HG03354 (cell line): ENCODE measurements around the gene TAC1.
"Not testable (repeated sequence)": the region's sequence is repeated elsewhere in the genome, so short reads cannot be mapped to it uniquely, and the experiment has no call there.

Experiments
- ATAC-seq: cut with Tn5 transposase; IDR thresholded peaks from one replicate; pipeline ENCODE4 v1.9.1; 2021; ENCODE audit warnings: mild to moderate bottlenecking; ENCODE audit not compliant: unreplicated experiment, poor library complexity, severe bottlenecking

The TAC1 gene

DNA sequence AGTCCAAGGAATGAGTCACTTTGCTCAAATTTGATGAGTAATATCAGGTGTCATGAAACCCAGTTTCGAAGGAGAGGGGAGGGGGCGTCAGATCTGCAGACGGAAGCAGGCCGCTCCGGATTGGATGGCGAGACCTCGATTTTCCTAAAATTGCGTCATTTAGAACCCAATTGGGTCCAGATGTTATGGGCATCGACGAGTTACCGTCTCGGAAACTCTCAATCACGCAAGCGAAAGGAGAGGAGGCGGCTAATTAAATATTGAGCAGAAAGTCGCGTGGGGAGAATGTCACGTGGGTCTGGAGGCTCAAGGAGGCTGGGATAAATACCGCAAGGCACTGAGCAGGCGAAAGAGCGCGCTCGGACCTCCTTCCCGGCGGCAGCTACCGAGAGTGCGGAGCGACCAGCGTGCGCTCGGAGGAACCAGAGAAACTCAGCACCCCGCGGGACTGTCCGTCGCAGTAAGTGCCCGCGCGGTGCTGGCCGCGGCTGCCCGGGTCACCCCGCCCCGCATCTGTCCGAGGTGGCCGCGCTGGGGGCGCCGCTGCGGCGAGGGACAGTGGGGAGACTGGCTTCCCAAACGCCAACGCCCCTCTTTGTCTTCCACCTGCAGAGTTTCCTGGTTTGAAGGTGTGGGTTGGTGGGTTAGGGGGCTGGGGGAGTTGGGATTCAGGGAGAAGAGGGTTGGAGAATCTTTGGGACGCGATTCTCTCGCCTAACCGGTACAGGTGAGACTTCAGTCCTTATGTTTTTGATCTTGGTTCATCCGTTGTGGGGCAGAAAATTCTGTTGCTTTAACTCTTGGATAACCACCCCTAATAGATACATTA, at the start of gene TAC1:
Gene TAC1 (plus strand): TSS at position 351 of the 829 bp plus-strand sequence. CDS start 527 bp downstream, outside the sequence.
- ATAC-seq: no peak

DNA sequence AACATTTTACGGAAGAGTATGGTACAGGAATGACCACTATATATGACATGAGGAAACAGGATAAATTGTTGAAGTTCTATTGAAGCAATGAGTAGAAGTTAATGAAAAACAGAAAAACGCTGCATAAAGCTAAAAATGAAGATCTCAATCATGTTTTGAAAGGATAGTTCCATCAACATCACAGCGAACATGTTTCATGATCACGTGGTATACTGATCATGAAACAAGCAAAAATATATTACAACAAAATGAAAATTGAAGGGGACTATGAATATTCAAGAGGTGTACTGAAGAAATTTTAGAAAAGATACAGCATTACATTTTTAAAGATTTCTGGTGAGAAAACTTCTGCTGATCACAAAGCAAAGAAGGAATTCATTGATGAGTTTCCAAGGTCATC, 45.9 kb upstream of the TAC1 start:
- ATAC-seq: no peak

DNA sequence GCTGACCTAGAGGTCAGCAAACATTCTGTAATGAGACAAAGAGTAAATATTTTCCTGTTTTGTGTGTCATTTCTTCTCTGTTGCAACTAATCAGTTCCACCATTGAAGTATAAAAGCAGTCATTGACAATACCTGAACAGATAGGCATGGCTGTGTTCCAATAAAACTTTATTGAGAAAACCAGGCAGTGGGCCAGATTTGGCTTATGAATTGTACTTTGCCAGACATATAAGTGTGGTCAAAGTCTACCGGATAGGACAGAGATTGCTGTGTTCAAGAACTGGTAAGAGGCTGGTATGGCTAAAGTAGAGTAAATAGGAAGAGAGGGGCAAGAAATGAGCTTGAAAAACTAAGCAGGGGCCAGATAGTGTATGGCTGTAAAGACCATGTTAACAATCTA, 38.3 kb upstream of the TAC1 start:
- no peak for ATAC-seq

DNA sequence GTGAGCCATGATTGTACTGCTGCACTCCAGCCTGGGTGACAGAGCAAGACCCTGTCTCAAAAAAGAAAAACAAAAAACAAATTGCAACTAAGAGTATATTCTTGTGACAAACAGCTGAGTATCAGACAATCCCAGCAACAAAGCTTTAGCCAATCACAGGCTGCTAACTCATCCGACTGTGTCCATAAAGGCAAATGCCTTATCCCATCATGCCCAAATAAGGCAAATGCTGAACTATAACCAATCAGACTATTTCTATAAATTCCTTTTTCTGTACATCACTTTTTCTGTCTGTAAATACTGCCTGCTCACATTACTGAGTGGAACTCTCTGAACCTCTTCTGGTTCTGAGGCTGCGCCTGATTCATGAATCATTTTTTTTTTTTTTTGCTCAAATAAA, 37.5 kb upstream of the TAC1 start:
- no peak for ATAC-seq

- ATAC-seq: no peak
Measured at GRCh38 chr7:97697396-97697795, 34.5 kb upstream of the TAC1 start.

- ATAC-seq: no peak
Measured at GRCh38 chr7:97722386-97722785, 9.5 kb upstream of the TAC1 start.

GRCh38 chr7:97732565-97733275, 834 bp downstream of the TAC1 start:
- no peak for ATAC-seq

DNA sequence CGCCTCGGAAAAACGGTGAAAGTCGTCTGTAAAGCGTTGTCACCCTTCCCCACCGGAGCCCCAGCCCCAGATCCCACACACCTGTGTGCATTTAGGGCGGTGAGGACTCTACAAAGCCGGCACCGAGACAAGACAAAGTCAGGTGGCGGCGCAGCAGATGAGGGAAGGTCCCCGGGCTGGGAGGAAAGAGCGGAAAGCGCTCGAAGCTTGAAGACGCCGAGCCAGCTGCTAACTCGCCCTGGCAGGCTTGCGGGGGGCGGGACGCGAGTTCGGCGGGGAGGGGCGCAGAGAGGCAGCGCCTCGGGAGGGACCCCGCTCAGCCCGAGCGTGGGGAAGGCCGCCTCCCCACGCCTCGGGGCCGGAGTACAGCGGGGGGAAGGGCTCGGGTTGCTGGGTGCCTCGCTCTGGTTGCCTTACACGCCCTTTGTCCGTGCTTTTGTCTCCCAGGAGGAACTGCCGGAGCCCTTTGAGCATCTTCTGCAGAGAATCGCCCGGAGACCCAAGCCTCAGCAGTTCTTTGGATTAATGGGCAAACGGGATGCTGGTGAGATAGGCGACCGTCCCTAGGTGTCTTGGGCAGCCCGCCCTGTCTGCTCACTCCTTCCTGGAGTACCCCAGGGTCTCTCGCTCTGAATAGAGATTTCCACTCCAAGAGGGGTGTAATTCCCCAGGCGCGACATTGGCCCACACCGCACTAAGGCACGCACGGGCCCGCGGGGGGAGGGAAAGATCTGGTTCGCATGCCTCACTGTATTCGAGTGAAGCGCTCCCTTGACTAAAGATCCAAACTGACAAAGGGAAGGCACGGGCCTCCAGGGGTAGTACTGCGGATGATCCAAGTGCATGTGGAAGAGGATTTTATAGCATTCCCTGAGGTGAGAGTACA, 1.6 kb downstream of the TAC1 start:
- ATAC-seq: no peak

- no peak for ATAC-seq
Measured at GRCh38 chr7:97734255-97734654, 2.4 kb downstream of the TAC1 start.

DNA sequence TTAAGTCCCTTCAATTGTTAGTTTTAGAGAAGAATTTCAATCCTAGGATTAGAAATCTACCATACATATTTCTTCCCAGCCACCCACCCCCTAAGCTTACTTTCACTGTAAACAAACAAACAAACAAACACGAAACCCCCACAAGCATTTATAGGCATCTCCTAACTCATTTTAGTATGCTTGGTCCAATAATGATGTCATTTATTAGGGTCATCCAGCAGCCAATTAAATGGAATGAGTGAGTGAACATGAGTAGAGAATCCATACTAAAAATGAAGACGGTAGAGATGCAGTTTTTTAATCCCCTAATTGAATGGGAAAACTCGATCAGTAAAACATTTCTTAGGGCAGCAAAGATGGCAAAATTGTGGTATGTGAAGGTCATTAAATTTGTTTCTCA, 3.2 kb downstream of the TAC1 start:
- ATAC-seq: no peak

DNA sequence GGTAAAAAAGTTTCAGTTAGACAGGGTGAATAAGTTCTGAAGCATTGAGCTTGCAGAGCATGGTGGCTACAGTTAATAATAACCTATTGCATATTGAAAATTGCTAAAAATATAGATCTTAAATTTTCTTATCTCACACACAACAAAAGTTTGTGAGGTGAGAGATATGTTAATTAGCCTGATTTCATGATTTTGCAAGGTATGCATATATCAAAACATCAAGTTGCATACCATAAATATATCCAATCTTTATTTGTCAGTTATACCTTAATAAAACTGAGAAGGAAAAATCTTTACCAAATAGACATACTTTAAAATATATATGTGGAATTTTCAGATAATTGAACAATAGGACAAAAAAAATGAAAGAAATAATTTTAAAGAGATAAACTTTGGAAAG, 16.6 kb downstream of the TAC1 start:
- no peak for ATAC-seq

DNA sequence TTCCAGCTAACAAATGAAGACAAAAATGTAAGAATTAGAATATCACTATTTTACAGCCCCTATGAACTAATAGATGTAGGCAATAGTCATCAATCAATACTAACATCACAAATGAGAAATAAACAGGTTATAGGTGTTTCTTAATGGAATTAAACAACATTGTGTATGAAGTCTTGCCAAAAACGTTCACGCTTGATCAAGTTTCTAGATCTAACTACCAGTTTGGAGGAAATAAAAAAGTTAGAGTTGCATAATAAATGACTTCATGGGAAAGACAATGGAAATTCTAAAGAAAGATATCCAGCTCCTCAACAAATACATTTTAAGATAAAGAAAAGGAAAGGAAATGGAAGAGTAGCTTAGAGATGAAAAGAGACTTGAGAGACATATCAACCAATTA, 19.7 kb downstream of the TAC1 start:
- ATAC-seq: no peak

- no peak for ATAC-seq
Measured at GRCh38 chr7:97752215-97752614, 20.3 kb downstream of the TAC1 start.

DNA sequence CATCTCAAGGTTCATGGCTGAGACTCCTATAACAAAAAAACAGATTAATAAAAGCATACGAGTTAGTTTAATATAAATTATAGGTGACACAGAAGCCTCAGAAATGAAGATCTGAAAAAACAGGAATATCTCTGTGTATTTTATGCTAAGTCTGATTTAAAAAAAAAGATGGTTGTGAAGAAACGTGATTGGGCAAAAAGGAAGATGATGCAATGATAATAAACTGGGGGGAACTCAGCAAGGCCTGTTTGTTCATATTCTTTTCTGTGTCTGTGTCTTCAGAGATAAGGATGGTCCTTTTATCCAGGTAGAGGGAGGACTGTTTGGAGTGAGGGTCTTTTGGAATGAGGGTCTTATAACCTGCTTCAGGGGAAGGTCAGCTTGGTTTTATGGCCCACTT, 25.9 kb downstream of the TAC1 start:
- no peak for ATAC-seq

- ATAC-seq: no peak
Measured at GRCh38 chr7:97770850-97771249, 39.0 kb downstream of the TAC1 start.

DNA sequence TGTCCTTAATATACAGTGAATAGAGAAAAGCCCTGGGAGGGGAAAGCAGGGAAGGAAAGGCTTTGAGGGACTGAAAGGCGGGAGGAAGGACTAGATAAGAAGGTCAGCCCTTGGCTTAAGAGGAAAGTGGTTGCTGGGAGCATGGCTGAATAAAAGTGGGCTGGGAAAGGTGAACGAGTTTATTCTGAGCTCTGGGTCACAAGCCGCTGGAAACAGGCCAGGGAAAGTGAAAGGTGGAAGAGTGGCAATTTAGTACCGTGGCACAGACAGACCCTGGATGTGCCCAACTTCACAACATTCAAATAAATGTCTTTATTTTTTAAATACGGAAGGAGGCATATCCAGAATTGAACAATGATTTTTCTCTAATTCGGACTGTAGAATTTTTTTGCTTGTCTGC, 39.7 kb downstream of the TAC1 start:
- no peak for ATAC-seq

- no peak for ATAC-seq
Measured at GRCh38 chr7:97772045-97772901, 40.4 kb downstream of the TAC1 start.

GRCh38 chr7:97786398-97786797, 54.5 kb downstream of the TAC1 start:
- ATAC-seq: not testable (repeated sequence)
